NCI-H2029 (cell line): ENCODE measurements around the gene HGS.

ENCODE experiments used
- DNase-seq: peaks from one replicate; lab custom pipeline; 2025; lab: John Stamatoyannopoulos, UW

Gene HGS

GRCh38 chr17:81705518-81706231 is 21.9 kb downstream of the HGS start:
- no peak for DNase-seq

DNA sequence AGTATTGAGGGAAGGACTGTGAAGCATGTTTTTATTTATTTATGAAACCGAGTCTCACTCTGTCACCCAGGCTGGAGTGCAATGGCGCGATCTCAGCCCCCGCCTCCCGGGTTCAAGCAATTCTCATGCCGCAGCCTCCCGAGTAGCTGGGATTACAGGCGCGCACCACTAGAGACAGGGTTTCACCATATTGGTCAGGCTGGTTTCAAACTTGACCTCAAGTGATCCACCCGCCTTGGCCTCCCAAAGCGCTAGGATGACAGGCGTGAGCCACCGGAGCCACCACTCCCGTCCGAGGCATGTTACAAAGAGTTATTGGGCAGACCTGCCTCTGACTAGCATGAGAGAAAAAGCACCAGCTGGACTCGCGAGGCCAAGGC is 22.4 kb downstream of the HGS start:
- no peak for DNase-seq

- no peak for DNase-seq
Measured at GRCh38 chr17:81706757-81707624, 23.2 kb downstream of the HGS start.

DNA sequence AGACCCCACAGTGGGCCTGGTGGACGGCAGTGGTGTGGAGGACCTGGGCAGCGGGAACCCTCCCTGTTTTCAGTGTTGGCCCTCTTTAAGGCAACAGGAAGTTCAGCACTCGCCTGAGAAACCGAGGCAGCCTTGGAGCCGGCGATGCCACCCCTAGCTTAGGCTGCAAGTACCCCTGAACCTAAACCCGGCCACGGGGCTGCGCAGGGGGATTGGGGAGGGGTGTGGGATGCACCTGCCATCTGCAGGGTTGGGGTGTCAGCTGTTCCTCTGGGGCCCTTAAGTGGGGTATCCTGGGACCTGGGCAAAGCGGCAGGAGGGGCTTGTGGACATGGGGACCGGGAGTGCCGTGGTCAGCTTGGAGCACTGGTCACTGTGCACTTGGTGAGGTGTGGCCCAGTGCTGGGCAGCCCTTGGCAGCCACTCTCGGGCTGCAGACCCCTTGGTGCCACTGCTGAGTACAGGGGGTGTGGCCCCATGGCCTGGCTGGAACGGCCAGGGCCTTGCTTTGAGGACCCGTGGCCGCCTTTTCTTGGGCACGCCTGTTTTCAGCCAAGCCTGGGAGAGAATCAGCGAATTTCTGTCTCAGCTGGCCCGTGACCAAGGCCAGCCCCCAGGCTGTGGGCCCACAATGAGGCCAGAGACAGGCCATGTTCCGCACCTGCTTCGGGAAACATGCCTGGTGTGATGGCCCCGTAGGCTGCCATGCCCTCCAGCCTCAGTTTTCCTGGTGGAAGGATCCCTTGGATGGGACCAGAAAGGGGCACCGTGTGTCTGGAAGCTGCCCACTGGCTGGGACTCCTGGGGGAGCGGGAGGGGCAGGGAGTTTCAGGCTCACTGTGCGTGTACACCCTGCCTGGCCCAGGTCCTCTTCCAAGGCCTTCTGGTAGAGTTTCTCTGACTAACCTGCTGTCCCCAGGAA is 24.2 kb downstream of the HGS start:
- DNase-seq: no peak

- DNase-seq: no peak
Measured at GRCh38 chr17:81708739-81709185, 25.0 kb downstream of the HGS start.

DNA sequence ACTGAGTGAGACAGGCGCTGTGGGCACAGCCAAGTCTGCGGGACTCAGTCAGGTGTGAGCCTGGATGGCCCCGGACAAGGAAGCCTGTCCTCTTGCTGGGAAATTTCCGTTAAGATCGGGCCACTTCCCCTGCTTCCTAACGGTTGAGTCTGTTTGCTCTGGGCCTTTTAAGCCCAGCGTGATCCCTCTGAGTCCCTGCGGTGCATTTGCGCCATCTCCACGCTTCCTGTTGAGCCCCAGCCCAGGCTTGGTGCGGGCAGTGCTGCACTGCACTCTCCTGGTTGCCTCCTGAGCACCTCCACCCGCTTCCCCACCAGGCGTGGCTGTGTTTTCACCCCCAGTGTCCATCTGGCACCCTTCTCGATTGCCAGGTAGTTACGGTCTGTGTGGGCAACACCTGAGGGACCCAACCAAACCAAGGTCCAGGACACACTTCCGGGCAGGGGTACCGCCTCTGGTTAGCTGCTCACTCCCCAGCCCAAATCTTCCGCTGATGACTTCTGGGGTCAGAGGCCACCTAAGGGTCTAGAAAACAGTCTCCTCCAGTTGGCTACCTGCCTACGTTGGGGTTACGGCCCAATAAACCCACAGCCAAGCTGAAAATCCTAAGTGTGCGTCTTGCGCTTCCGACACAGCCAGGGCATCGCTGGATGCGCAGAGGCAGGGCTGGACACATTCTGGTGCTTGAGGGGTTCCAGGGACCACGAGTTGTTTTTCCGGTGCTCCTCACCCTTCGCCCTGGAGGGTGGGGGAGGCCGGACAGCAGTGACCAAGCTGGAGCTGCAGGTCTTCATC is 26.9 kb downstream of the HGS start:
- no peak for DNase-seq

- DNase-seq: peak; percentile 72
Measured at GRCh38 chr17:81711814-81712467, 28.1 kb downstream of the HGS start, which contains the start of gene SLC25A10. Gene SLC25A10, plus strand, starts transcription at chr17:81712284. Its CDS starts 143 bp downstream, at chr17:81712427.

DNA sequence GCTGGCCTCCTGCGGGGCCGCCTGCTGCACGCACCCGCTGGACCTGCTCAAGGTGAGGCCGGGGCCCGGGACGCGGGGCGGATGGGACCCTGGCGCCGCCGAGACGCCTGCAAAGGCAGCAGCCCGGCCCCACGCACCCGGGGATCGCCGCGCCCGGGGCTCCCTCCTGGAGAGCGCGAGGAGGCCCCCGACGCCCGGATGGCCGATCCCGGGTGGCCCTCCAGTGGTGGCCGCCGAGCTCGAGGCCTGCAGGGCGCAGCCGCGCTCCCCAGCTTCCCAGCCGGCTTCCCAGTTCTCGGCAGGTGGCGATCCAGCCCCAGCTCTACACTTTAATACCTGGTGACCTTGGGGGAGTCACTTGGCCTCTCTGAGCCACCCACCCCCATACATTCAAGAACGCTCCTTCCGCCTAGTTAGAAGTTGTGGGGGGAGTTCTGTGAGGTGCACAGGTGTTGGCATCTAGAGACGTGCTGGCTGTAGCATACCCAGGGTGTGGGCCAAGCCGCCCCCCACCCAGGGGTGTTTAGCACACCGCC is 28.7 kb downstream of the HGS start:
- DNase-seq: no peak

- no peak for DNase-seq
Measured at GRCh38 chr17:81713004-81713555, 29.3 kb downstream of the HGS start.

GRCh38 chr17:81713556-81714411 is 30.0 kb downstream of the HGS start:
- DNase-seq: no peak

DNA sequence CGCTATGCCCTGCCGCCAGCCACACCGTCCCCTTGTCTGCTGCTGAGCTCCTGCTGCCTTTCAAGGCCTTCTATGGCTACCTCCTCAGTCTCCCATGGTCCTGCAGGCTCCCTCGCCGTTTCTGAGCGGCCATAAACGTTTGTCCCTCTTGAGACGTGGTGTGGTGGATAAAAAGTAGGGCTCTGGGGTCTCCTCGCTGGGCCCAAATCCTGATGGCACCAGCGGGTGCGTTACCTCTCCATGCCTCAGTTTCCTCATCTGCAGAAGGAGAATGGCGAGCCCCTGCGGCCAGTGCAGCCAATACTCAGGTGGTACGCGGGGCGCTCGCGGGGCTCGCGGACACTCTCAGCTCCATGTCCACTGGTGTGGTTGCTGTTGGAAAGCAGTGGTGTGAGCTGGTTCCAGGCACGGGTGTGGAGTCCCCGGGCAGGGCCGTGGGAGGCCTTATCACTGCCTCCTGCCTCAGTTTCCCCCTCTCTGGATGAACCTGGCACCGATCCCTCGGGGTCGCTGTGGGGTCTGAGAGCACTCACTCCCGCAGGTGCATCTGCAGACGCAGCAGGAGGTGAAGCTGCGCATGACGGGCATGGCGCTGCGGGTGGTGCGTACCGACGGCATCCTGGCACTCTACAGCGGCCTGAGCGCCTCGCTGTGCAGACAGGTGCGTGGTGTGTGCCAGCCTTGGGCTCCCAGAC is 30.7 kb downstream of the HGS start:
- no peak for DNase-seq

GRCh38 chr17:81715107-81715871 is 31.5 kb downstream of the HGS start:
- DNase-seq: no peak

GRCh38 chr17:81715872-81716673 is 32.3 kb downstream of the HGS start:
- DNase-seq: no peak

DNA sequence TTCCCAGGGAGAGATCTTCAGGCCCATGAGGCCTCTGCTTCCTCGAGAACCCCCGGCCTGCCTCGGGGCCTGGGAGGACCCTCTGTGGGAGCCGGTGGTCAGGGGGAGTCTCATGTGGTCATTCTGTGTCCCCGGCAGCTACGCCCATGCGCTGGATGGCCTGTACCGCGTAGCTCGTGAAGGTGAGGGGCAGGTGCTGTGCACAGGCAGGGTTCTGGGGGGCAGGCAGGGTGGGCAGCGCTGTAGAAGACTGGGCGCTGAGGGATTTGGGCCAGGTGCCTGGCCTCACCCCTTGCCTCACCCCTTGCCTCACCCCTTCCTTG is 32.8 kb downstream of the HGS start:
- no peak for DNase-seq

- no peak for DNase-seq
Measured at GRCh38 chr17:81717049-81717765, 33.4 kb downstream of the HGS start.

- DNase-seq: no peak
Measured at GRCh38 chr17:81717766-81718089, 33.9 kb downstream of the HGS start.
